Kidney (tissue), 14 donors: Measurements from ENCODE around the gene MUSK. TPM values are rescaled to one million over a fixed set of nuclear protein-coding genes. Genes with fewer than 3 reads are reported as not detected.

Experiments used
- DNase-seq, 5 donors: peaks; one replicate each; pipeline ENCODE4 v3.0.0-alpha.2; 2013 to 2020
- FAIRE-seq: peaks from 2 replicates; lab custom pipeline; 2012; peaks lifted over from hg19 to GRCh38; lab: Jason Lieb, UNC
- H3K27ac ChIP-seq, 2 donors: one replicate each; pipeline ENCODE4 v1.7.0; 2013; ENCODE audit warnings: low read depth in 2 of 2, low read length in 2 of 2, inconsistent platforms in 1 of 2
- H3K27me3 ChIP-seq: one replicate; pipeline ENCODE4 v1.7.1; 2013; ENCODE audit warnings: low read length, inconsistent platforms; ENCODE audit not compliant: control insufficient read depth, insufficient read depth
- H3K36me3 ChIP-seq, 3 donors: one replicate each; pipeline versions ENCODE4 v1.7.0 to v1.7.1; 2013; ENCODE audit warnings: low read length in 3 of 3, control low read depth in 1 of 3, inconsistent platforms in 1 of 3; ENCODE audit not compliant: insufficient read depth in 3 of 3, control insufficient read depth in 2 of 3
- H3K4me1 ChIP-seq, 3 donors: one replicate each; pipeline versions ENCODE4 v1.7.0 to v1.7.1; 2013; ENCODE audit warnings: low read length in 3 of 3, inconsistent platforms in 1 of 3, low read depth in 1 of 3; ENCODE audit not compliant: control insufficient read depth in 2 of 3, insufficient read depth in 2 of 3
- H3K4me3 ChIP-seq, 3 donors: one replicate each; pipeline versions ENCODE4 v1.7.0 to v1.8.1; 2013; ENCODE audit warnings: low read length in 3 of 3, control low read depth in 1 of 3, inconsistent platforms in 1 of 3
- H3K9ac ChIP-seq, 3 donors: one replicate each; pipeline versions ENCODE4 v1.7.0 to v1.7.1; 2013; ENCODE audit warnings: low read length in 3 of 3, control low read depth in 1 of 3, inconsistent platforms in 1 of 3
- H3K9me3 ChIP-seq, 3 donors: one replicate each; pipeline versions ENCODE4 v1.7.0 to v1.7.1; 2013; ENCODE audit warnings: low read length in 3 of 3, control low read depth in 1 of 3, inconsistent platforms in 1 of 3; ENCODE audit not compliant: control insufficient read depth in 2 of 3, insufficient read depth in 1 of 3
- intact Hi-C: fragments of 100-400 bp; cut with DNase I; formaldehyde crosslinking; loops from one replicate; pipeline ENCODE4 v1.11.1; 2022
- polyA plus RNA-seq: library from polyadenylated mRNA; stranded (reverse); fragments of 350-450 nt; fragmentation: Illumina TruSeq; extraction: RNeasy Lipid Tissue Mini Kit (QIAGEN cat#74804); gene quantifications from one replicate; pipeline ENCODE4 v1.2.3, GENCODE V29; 2014; ENCODE audit warnings: low read depth, low replicate concordance; ENCODE audit not compliant: insufficient read depth
- total RNA-seq: library from RNA; stranded (reverse); fragmentation: NEBNext Ultra II Directional; extraction: Animal tissue kit (Norgen Biotek cat#: 25700); gene quantifications from one replicate; pipeline ENCODE4 v1.2.1, GENCODE V29; 2021
- TF ChIP-seq, protein P1 (sequence below): IDR thresholded peaks from 3 replicates; pipeline ENCODE4 v1.5.1; 2012; ENCODE audit warnings: mild to moderate bottlenecking, moderate library complexity, borderline replicate concordance; ENCODE audit not compliant: insufficient read depth; ENCODE audit errors: extremely low read depth
- donor health status: control.
- donor health status: control.
- donor health status: control.
- donor health status: control.
- donor health status: control.
- donor health status: DM: yes; HTN: yes; CAD: no.
- donor health status: Normal renal cell carcinoma (clear cell type).

MUSK gene
- total and polyA plus RNA-seq, 2 donors from 2014 or later = 0.31 TPM; not detected in 1

DNA sequence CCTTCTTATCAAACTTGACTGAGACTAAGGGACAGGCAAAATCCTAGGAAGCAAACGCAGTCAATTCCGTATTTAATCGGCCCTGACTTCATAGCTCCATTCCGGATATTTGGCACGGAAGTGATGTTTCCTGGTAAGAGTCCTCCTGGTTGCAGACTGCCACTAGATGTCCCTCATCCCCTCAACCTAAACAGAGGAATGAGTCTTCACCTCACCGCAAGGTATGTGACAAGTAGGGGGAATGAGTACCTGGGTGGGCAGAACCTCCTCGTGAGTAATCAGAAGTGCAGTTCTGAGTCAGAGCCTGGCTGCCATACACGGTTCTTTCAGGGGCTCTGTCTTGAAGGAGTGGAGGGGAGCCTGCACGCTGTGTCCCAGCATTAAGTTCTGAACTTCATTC is 173.6 kb downstream of the MUSK start:
- TF ChIP-seq, protein P1, sequence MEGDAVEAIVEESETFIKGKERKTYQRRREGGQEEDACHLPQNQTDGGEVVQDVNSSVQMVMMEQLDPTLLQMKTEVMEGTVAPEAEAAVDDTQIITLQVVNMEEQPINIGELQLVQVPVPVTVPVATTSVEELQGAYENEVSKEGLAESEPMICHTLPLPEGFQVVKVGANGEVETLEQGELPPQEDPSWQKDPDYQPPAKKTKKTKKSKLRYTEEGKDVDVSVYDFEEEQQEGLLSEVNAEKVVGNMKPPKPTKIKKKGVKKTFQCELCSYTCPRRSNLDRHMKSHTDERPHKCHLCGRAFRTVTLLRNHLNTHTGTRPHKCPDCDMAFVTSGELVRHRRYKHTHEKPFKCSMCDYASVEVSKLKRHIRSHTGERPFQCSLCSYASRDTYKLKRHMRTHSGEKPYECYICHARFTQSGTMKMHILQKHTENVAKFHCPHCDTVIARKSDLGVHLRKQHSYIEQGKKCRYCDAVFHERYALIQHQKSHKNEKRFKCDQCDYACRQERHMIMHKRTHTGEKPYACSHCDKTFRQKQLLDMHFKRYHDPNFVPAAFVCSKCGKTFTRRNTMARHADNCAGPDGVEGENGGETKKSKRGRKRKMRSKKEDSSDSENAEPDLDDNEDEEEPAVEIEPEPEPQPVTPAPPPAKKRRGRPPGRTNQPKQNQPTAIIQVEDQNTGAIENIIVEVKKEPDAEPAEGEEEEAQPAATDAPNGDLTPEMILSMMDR = no peak
- no peak for FAIRE-seq
- Histone ChIP-seq H3K27ac (no peak overlapping the region), H3K4me1 (no peaks in the 10 kb centered on the region), H3K27me3 (no peaks in the 10 kb centered on the region), H3K4me3 (no peak overlapping the region), H3K9ac (no peak overlapping the region), H3K36me3 (no peaks in the 10 kb centered on the region), H3K9me3 (no peaks in the 10 kb centered on the region)
- DNase-seq = peak in 1 of 5 donors; percentile 16
- intact Hi-C loops = no loop called here

DNA sequence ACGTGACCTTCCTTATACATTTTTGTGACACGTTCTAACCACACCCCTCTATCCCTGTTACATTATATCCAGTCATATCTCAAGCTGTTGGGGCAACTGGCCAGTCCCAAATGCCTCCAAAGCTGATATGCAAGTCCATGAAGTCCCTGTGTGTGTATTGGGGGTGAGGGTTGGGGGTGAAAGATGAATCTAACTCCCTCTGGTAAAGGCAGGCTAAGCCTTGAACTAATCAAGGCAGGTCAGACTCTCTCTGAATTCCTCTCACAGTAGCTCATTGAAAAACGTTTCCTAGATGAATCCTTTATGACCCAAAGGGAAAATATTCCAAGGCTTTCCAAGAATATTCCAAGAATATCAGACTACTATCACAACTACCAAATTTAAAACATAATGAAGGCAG is 174.4 kb downstream of the MUSK start:
- intact Hi-C loops = no loop called here
- TF ChIP-seq, protein P1 = no peak
- Histone ChIP-seq H3K4me1 (no peaks in the 10 kb centered on the region), H3K4me3 (no peak overlapping the region), H3K27ac (no peak overlapping the region), H3K9me3 (no peaks in the 10 kb centered on the region), H3K36me3 (no peaks in the 10 kb centered on the region), H3K27me3 (no peaks in the 10 kb centered on the region), H3K9ac (no peak overlapping the region)
- no peak for DNase-seq
- FAIRE-seq = no peak

DNA sequence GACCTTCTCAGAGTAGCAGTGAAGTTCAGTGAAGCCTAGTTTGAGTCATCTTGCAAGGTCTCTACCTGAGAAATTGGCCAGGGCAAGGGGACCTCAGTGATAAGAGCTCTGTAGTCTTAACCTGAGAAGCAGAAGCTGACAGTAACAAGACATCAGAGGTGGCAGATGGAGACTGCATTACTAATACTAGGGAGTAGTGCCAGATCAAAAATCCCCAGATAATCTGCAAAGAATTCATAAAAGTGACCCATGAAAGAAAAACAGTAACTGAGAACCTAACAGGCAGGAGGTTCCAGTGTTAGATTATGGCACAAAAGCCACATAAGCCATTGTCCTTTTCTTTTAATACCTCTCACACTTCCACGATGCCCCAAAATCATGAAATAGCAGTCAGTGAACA is 175.5 kb downstream of the MUSK start:
- no peak overlapping the region for H3K9ac ChIP-seq
- TF ChIP-seq, protein P1 = no peak
- H3K4me1 ChIP-seq = no peaks in the 10 kb centered on the region
- no peaks in the 10 kb centered on the region for H3K27me3 ChIP-seq
- no peaks in the 10 kb centered on the region for H3K36me3 ChIP-seq
- no peaks in the 10 kb centered on the region for H3K9me3 ChIP-seq
- no peak overlapping the region for H3K27ac ChIP-seq
- intact Hi-C loops = no loop called here
- FAIRE-seq (no peak), DNase-seq (no peak)
- H3K4me3 ChIP-seq = no peak overlapping the region

DNA sequence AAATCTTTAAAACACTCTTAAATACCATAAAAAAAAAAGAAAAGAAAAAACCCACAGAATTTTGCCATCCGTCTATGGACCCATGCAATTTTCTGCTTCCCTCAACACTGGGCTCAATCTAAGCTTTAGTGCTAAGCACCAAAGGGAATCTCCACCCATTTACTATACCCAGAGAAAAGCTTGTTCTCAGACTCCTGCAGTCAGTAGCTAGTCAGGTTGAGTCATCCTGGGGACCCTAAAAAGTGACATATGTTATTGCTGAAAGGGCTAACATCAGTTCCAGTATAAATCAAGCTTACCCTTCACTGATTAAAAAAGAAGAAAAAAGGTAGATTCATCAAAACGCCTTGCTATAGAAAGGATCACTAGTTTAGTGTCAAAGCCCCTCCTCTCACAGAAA is 177.6 kb downstream of the MUSK start:
- Histone ChIP-seq H3K4me1 (no peaks in the 10 kb centered on the region), H3K27ac (no peak overlapping the region), H3K27me3 (no peaks in the 10 kb centered on the region), H3K9me3 (no peaks in the 10 kb centered on the region), H3K9ac (no peak overlapping the region), H3K36me3 (no peaks in the 10 kb centered on the region), H3K4me3 (no peak overlapping the region)
- TF ChIP-seq, protein P1 = no peak
- DNase-seq (no peak), FAIRE-seq (no peak)
- intact Hi-C loops = no loop called here
